Epithelial cell of proximal tubule (primary cell): ENCODE measurements around the gene SUPT3H. TPM values are rescaled to one million over a fixed set of nuclear protein-coding genes. Genes with fewer than 3 reads are reported as not detected.

ENCODE experiments used
- DNase-seq: peaks from one replicate; pipeline ENCODE4 v3.0.0-alpha.2; 2011; ENCODE audit warnings: low read depth
- H3K4me3 ChIP-seq: 2 replicates; pipeline ENCODE4 v1.5.1; 2011; ENCODE audit warnings: low read depth, mild to moderate bottlenecking, low read length
- total RNA-seq: library from RNA; depleted of rRNA; stranded (reverse); fragments of >200 nt; gene quantifications from 2 replicates; pipeline ENCODE4 v1.2.3, GENCODE V29; 2015
- TF ChIP-seq, protein P1 (sequence below): conservative IDR thresholded peaks from 2 replicates; pipeline ENCODE4 v1.5.1; 2012; ENCODE audit warnings: low read depth, mild to moderate bottlenecking, low read length

SUPT3H gene
- total RNA-seq, 1 donor from 2014 or later, result 11.5 TPM

DNA sequence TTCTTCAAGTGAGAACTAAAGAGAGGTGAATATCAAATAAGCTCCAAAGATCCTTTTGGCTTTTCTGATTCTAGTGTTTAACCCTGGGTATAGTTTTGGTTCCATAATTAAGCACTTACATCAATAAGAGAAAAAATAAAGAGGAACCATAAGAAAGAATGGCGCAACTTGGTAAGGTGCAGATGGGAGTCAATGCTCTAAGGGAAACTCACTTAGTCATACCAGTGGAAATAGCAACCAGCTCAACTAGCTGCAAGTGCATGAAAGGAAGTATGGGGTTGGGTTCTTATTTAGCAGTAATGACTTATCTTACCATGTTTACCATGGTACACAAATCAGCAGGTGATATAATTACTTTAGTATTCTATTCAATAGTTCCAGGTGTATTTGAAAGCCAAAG lies 346.1 kb downstream of the SUPT3H start:
- no peak for DNase-seq
- no peak overlapping the region for H3K4me3 ChIP-seq
- TF ChIP-seq, protein P1, sequence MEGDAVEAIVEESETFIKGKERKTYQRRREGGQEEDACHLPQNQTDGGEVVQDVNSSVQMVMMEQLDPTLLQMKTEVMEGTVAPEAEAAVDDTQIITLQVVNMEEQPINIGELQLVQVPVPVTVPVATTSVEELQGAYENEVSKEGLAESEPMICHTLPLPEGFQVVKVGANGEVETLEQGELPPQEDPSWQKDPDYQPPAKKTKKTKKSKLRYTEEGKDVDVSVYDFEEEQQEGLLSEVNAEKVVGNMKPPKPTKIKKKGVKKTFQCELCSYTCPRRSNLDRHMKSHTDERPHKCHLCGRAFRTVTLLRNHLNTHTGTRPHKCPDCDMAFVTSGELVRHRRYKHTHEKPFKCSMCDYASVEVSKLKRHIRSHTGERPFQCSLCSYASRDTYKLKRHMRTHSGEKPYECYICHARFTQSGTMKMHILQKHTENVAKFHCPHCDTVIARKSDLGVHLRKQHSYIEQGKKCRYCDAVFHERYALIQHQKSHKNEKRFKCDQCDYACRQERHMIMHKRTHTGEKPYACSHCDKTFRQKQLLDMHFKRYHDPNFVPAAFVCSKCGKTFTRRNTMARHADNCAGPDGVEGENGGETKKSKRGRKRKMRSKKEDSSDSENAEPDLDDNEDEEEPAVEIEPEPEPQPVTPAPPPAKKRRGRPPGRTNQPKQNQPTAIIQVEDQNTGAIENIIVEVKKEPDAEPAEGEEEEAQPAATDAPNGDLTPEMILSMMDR, result no peak

DNA sequence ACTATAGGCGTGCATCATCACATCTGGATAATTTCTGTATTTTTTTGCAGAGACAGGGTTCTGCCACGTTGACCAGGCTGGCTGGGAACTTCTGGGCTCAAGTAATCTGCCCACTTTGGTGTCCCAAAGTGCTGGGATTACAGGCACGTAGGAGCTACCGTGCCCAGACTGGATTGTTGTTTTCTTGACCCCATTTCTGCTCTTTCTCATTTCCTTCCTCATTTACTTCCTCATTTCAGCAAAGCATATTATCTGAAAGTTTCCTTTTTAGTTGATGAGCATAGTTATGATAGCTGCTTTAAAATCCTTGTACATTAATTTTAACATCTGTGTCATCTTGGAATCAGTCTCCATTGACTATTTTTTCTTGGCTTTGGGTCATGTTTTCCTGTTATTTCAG lies 350.6 kb downstream of the SUPT3H start:
- H3K4me3 ChIP-seq, result no peak overlapping the region
- no peak for DNase-seq
- TF ChIP-seq, protein P1, result no peak

DNA sequence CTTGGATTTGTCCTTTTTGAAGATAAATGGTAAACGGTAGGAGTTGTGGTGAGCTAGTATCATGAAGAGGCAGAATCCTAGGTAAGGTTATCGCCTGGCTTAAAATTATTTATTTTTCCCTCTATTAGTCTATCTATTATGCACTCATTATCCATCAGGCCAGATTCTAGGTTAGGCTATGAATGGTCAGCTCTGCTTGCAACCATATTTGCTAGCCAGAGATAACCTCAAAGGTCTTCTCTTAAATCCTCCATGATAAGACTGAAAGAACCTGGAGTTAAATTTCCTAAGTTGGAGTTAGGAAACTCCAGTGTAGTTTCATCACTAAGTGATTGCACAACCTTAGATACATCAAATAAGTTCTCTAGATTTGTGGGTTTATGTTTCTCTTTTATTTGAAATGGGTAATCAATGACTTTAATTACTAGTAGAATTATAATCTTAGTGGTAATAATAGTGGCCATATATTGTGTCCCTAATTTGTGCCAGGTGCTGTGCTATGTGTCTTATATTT lies 351.7 kb downstream of the SUPT3H start:
- H3K4me3 ChIP-seq, result no peak overlapping the region
- no peak for DNase-seq
- TF ChIP-seq, protein P1, result no peak

DNA sequence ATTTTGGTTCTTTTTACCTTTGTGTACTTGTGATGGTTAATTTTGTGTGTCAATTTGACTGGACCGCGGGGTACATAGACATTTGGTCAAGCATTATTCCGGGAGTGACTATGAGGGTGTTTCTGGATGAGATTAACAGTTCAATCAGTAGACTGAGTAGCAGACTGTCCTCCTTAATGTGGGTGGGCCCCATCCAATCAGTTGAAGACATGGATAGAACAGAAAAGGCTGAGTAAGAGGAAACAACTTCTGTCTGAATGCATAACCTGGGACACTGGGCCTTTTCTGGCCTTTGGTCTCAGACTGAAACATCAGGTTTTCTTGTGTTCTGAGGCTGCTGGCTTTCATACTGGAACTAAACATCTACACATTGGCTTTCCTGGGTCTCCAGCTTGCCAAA lies 353.1 kb downstream of the SUPT3H start:
- no peak overlapping the region for H3K4me3 ChIP-seq
- TF ChIP-seq, protein P1, result no peak

DNA sequence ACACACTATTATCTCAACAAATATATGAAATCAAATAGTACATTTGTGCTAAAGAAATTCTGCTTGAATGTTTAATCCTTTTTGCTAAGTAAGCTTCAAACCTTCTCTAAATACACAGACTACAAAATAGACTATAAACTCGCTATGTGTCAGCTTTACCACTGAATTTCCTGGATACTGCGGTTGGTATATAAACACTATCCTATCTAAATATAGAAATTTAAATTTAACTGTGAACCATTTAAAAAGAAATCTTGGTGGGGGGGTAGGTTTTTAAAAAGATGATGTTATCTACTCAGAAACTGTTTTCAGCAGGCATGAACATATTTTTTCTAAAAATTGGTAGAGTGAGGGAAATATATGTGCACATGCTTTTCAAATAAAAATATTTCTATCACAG lies 356.1 kb downstream of the SUPT3H start:
- DNase-seq, result no peak
- no peak overlapping the region for H3K4me3 ChIP-seq
- TF ChIP-seq, protein P1, result no peak

More for the DNA sequence above, 353.1 kb downstream of the SUPT3H start:
- no peak for DNase-seq

DNA sequence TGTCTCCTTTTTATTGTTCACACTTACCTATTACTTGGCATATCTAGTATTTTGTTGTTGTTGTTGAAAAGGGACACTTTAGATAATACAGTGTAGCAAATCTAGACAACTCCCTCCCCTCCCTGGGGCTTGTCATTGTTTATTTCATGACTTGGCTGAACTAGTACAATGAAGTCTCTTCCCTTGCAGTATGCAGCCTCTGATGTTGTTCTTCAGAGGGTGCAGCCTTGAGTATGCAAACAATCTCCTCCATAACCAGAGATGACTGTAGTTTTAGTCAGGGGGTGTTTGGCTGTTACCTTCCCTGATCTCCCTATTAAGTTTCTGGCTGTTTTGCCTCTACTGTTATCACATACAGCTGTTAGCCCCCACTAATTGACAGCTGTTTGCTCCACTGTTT lies 365.0 kb downstream of the SUPT3H start:
- H3K4me3 ChIP-seq, result no peak overlapping the region
- TF ChIP-seq, protein P1, result no peak
- DNase-seq, result no peak

DNA sequence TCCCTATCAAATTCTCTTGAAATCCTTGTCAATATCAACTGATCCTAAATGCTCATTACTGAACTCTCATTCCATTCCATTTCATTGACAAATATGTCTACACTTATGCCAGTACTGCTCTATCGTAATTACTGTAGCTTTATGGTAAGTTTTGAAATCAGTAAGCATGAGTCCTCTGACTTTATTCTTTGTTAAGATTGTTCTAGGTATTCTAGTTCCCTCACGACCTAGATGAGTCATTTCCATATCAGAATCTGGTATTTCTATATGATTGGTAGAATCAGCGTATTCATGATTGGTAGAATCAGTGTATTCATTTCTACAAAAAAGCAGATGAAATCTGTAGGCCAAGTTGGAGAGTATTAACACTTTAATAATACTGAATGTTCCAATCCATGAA lies 368.2 kb downstream of the SUPT3H start:
- TF ChIP-seq, protein P1, result no peak
- H3K4me3 ChIP-seq, result no peak overlapping the region
- DNase-seq, result no peak
